ENCODE data around the gene P2RX4.

P2RX4 gene

DNA sequence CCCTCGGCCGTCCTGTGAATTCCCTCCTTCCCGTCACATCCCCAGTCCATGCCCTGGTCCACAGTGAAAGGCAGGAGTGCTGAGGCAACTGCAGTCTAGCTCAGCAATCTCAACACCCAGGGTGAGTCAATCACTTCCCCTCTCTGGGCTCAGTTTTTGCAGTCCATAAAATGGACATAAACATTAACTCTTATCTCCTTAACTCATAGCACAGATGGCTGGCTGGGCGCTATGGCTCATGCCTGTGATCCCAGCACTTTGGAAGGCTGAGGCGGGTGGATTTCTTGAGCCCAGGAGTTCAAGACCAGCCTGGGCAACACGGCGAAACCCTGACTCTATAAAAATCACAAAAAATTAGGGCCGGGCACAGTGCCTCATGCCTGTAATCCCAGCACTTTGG, 54.2 kb downstream of the P2RX4 start:
- FAIRE-seq (no peak), DNase-seq (ENCODE audit: insufficient read length, low spot score) (no peak)
- TF ChIP-seq CTCF (IDR thresholded peaks at IDR 0.05; ENCODE audit: insufficient read depth, missing control alignments): no peak

DNA sequence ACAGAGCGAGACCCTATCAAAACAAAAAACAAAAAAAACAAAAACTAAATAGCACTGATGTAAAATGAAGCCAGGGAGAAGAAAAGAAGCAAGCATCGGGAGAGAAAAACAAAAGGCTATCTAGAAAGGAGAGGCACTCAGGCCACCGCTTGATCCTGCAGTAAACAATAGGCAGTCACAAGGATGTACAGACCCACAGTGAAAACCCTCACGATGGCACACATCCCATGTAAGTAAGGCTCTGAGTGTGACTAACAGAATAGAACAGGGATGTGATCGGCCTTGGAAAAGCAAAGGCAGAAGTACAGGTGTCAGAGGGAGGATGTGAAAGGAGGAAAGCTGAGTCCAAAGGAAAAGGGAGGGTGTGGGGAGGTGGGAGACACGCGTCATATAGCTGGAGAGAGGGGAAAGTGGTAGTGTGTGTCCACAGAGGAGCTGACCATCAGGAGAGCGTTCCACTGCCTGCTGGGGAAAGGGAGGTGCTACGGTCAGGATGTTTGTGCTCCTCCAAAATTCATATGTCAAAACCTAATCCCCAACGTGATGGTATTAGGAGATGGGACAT, 55.1 kb downstream of the P2RX4 start:
- TF ChIP-seq CTCF (IDR thresholded peaks at IDR 0.05; ENCODE audit: insufficient read depth, missing control alignments): no peak
- no peak for DNase-seq (ENCODE audit: insufficient read length, low spot score)
- no peak for FAIRE-seq

DNA sequence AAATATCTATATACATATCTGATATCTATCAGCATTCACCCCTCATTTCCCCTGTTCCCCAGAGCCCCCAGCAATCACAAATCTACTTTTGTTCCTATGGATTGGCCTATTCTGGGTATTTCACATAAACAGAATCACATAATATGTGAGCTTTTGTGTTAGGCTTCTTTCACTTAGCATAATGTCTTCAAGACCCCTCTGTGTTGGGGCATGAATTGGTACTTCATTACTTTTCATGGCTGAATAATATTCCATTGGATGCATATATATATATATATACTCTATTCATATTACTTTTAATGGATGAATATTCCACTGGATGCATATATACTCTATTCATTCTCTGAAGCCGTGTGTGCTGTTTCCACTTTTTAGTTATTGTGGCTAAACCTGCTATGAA, 57.9 kb downstream of the P2RX4 start:
- FAIRE-seq: no peak
- DNase-seq (ENCODE audit: insufficient read length, low spot score): no peak
- TF ChIP-seq CTCF (IDR thresholded peaks at IDR 0.05; ENCODE audit: insufficient read depth, missing control alignments): no peak

DNA sequence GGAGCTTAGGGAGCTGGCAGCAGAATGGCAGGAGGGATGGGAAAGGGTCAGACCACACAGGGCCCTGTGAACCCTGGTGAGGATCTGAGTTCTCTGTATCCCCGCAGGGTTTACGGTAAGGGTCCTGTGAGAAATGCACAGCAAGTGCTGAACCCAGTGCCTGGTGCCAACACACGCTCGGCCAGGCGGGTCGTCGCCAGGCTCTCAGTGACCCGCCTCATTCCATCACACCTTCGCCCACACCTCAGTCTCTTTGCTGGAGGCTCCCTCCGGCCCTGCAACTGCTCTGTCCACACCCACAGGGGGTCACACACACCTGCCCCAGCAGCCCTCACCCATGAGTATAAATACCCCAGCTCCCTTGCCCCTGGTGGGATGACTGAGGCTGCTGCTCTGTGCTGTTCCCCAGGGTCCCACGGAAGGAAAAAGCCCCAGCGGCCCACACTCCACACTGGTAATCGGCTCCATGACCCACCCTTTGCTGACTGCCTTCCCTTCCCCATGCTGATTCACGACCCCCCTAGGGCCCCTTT, 63.5 kb downstream of the P2RX4 start:
- FAIRE-seq: no peak
- DNase-seq (ENCODE audit: insufficient read length, low spot score): no peak
- no peak for TF ChIP-seq CTCF (IDR thresholded peaks at IDR 0.05; ENCODE audit: insufficient read depth, missing control alignments)

DNA sequence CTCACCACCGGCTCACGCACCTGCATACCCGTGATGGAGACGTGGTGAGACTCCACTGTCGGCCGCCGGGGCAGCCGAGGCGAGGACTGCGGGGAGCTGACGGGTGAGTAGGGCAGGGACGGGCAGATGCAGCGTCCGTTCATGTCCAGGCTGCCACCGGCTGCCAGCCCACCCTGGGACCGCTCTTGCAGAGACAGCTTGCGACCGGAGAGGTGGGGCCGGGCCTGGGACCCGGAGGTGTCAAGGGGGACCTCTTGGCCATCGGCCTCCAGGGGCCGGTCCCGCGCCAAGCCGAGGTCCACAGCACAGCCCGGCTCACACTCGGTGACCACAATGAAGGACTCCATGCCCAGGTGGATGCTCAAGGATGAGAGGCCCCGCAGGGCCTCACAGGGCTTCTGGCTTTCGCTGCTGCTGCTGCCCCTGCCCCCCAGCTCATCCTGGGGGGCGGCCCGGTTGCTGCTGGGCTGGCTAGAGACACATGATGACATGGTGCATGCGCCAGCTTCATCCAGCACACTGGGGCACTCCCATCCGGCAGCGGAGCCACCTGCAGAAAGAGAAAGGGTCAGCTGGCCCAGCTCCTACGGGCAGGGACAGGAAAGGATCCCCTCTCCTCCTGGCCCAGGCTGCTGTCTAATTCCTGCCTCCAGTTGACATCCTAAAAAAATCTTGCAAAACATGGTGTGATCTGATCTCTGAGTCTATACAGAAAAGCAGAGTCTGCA, 64.3 kb downstream of the P2RX4 start:
- TF ChIP-seq CTCF (IDR thresholded peaks at IDR 0.05; ENCODE audit: insufficient read depth, missing control alignments): no peak
- no peak for DNase-seq (ENCODE audit: insufficient read length, low spot score)
- FAIRE-seq: no peak

- DNase-seq (ENCODE audit: insufficient read length, low spot score) (no peak), FAIRE-seq (no peak)
- TF ChIP-seq CTCF (IDR thresholded peaks at IDR 0.05; ENCODE audit: insufficient read depth, missing control alignments): no peak
Measured at GRCh38 chr12:121277374-121277759, 67.4 kb downstream of the P2RX4 start.
